NCI-H2081 treated with DMSO at 0.1 percent for 48 hours (cell line): ENCODE data around the gene TGFBI.
"Not testable (repeated sequence)": the region's sequence is repeated elsewhere in the genome, so short reads cannot be mapped to it uniquely, and the experiment has no call there.

ENCODE experiments used
- DNase-seq: peaks from one replicate; lab custom pipeline; 2025; lab: John Stamatoyannopoulos, UW

The TGFBI gene

DNA sequence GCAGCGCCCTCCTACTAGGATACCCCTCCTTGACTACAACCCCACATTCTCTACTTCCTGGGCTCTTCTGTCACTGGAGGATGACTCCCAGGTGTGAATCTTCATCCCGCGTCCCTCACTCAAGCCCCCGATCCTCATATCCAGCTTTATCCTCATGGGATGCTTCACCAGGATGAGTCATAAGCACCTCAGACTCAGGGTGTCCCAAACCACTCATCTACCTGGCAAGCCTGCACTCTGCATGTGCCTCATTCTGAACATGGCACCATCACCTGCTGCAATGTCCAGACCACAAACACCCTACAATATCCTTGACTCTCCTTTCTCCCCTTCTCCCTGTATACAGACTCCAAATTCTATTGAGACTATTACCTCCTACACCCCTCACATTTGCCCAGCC is 1.5 kb upstream of the TGFBI start:
- no peak for DNase-seq

- DNase-seq, result no peak
Measured at GRCh38 chr5:136028090-136028489, 698 bp upstream of the TGFBI start.

DNA sequence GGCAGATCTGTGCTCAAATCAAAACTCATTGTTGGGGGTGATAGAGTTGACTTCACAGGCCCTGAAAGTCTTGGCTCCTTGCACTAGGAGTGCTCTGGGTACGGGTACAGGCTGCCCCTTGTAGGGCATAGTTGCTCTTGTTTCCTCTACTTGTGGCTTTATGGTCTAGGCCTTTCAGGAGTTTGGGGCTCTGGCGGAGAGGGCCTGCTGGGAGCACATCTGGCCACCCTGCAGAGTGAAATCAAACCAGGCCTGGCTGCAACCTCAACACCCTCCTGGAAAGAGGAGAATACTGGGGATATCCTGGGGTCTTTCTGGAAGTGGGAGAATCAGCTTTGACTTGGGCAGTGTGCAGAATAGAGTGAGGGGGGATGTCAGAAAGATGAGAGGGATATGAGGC is 1.5 kb downstream of the TGFBI start:
- DNase-seq, result no peak

GRCh38 chr5:136030956-136031611 is 2.3 kb downstream of the TGFBI start:
- DNase-seq, result no peak

GRCh38 chr5:136031711-136032110 is 2.9 kb downstream of the TGFBI start:
- no peak for DNase-seq

- no peak for DNase-seq
Measured at GRCh38 chr5:136032564-136032963, 3.8 kb downstream of the TGFBI start.

GRCh38 chr5:136033234-136033633 is 4.4 kb downstream of the TGFBI start:
- DNase-seq, result no peak

DNA sequence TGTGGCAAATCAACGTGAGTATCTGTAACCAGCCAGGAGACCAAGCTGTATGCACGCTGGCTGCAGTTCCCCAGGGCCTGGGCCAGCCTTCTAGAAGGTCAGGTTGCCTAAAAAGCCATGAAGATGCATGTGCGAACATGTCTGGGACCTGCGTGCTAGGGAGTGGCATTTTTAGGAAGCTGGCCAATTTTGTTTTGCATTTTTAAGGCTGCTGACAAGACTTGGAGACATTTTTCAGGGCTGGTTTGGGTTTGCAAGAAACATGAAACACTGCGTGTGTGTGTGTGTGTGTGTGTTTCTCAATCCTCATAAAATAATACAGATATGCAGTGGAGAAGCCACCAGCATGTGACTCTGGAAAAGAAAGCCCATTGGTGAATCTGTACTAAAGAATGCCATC is 5.1 kb downstream of the TGFBI start:
- no peak for DNase-seq

GRCh38 chr5:136034492-136034891 is 5.7 kb downstream of the TGFBI start:
- DNase-seq, result no peak

- DNase-seq, result no peak
Measured at GRCh38 chr5:136034984-136035383, 6.2 kb downstream of the TGFBI start.

- DNase-seq, result no peak
Measured at GRCh38 chr5:136035837-136036236, 7.0 kb downstream of the TGFBI start.

DNA sequence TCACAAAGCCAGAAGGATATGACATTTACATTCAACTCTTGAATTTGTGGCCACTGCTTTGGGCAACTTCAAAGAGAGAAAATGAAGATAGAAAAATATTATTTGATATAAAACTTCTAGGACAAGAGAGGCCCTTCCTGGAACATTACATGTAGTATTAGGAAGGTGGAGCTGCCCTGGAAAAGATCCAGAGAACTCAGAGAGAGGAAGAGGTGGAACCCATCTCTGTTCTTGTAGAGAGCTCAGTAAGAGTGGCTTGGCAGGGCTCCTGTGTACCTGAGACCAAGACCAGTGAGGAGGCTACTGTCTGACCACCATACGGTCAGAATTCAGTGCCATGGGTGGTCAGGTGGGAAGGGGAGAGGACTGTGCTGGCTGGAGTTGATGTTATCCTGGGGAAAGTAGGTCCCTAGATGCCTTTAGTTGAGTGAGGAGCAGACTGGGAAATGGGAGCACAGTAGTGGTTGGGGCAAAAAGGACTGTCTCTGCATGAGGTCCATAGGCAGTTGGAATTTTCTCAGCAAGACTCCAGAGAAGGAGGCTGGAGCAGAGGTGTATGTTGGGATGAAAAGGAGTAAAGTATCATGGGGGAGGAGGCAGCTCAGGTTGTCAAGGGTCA is 7.6 kb downstream of the TGFBI start:
- DNase-seq, result no peak

DNA sequence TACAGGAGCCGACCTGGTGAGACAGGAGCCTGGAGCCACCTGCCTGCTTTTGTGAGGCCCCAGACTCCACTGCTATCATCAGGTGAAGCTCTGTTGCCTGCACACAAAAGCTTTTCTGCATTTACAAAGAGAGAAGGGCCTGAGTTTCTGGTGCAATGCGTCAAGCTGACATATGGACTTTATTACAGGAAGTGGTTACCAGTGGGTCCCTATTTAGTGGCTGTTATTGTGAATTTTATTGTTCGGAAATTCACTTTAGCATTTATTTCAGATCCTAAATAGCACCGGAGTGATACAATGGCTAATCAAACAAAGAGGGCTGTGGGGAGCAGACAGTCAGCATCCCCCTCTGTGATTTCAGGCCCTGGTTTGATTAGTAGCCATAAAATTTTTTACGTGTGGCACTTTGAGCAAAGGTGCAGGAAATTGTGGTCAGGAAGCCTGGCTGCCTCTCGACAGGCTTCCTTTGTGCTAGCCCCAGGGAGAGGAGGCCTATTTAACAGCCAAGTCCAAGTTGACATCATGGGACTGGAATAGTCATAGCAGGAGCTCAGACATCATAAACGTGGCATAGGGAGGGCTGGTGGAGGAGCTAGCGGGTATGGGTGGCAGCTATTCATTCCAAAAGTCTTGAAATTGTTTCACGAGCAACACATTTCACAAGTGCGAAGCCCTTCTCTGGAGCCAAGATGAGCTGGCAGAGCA is 8.4 kb downstream of the TGFBI start:
- DNase-seq, result peak; percentile 78

DNA sequence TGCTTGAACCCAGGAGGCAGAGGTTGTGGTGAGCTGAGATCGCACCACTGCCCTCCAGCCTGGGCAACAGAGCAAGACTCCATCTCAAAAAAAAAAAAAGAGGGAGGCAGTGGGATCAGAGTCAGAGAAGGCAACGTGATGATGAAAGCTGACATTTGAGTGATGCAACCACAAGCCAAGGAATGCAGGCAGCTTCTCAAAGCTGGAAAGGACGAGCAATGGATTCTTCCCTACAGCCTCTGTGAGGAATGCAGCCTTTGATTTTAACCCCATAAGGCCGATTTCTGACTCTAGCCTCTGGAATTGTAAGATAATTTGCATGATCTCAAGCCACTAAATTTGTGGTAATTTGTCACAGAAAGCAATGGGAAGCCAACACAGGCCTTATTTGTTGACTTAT is 9.8 kb downstream of the TGFBI start:
- no peak for DNase-seq

- no peak for DNase-seq
Measured at GRCh38 chr5:136039202-136039601, 10.4 kb downstream of the TGFBI start.

- no peak for DNase-seq
Measured at GRCh38 chr5:136040746-136041415, 12.1 kb downstream of the TGFBI start.

- no peak for DNase-seq
Measured at GRCh38 chr5:136042156-136042555, 13.4 kb downstream of the TGFBI start.

DNA sequence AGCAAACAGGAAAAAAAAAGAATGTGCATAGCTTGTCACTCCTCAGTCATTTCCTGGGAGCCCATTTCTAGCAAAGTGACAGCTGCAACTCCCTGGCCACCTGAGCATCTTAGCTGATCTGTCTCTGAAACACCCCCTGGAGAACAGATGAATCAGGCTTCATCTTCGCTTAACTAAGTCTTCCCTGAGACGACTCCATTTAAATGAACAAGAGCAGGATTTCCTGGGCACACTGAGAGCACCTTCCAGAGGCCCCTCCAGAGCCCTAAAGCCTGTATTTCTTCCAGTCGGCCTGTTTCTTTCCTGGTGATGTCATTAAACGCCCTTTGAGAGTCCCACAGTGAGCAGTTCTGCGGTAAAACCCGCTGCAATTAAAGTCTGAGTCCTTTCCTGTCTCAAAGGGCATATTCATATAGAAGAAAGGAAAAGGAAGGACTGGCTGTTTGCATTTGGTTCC is 13.9 kb downstream of the TGFBI start:
- DNase-seq, result no peak

- no peak for DNase-seq
Measured at GRCh38 chr5:136043551-136043950, 14.8 kb downstream of the TGFBI start.

- DNase-seq, result no peak
Measured at GRCh38 chr5:136043968-136044610, 15.3 kb downstream of the TGFBI start.

DNA sequence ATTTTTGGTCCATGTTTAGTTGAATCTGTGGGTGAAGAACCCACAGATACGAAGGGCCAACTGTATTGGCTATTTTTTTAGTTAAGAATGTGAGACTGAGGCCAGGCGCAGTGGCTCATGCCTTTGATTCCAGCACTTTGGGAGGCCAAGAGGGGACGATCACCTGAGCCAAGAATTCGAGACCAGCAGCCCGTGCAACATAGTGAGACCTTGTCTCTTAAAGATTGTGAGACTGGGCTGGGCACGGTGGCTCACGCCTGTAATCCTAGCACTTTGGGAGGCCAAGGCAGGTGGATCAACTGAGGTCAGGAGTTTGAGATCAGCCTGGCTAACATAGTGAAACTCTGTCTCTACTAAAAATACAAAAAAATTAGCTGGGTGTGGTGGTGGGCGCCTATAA is 16.2 kb downstream of the TGFBI start:
- DNase-seq, result not testable (repeated sequence)

- DNase-seq, result no peak
Measured at GRCh38 chr5:136046246-136046645, 17.5 kb downstream of the TGFBI start.
